Left forelimb (tissue), 1 donor: ENCODE measurements around the gene ARHGAP18.

ENCODE experiments used
- DNase-seq: peaks from one replicate; pipeline ENCODE4 v3.0.0-alpha.2; 2018; ENCODE audit warnings: low spot score

Gene ARHGAP18

DNA sequence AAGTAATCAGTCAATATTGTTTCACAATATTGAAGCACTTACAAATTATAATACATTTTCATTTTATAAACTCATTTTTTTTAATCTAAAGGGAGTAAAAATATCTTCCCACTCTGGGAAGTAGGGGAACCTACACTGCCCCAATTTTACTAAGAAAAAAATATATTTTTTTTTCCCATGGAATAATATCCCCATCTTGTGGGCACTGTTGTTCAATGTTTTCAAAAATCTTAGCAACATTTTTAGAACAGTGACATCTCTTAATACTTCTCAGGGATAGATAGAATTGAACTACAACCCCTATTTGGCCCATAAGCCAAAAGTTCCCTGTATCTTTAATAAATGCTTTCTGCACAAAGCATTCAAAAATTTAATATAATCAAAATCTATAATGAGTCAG, 42.9 kb downstream of the ARHGAP18 start:
- DNase-seq: no peak

- DNase-seq: no peak
These were observed 44.4 kb downstream of the ARHGAP18 start for GRCh38 chr6:129665555-129665954.

DNA sequence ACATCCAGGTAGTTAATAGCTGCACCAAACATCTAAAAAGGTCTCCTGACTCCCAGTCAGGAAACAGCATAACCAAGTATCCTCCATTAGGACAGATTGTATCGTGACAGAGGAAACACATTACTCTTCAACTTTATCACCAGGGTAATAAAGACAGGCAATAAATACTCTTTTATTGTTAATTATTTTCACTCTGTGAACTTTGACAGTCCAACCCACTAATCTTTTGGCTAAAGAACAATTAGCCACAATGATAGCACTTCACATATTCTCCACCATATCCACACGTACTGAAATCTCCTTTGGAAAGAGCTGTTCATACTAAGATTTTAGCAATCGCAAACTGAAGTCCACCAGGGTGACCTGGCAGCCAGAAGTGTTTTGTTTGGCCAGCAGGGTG, 46.4 kb downstream of the ARHGAP18 start:
- no peak for DNase-seq

DNA sequence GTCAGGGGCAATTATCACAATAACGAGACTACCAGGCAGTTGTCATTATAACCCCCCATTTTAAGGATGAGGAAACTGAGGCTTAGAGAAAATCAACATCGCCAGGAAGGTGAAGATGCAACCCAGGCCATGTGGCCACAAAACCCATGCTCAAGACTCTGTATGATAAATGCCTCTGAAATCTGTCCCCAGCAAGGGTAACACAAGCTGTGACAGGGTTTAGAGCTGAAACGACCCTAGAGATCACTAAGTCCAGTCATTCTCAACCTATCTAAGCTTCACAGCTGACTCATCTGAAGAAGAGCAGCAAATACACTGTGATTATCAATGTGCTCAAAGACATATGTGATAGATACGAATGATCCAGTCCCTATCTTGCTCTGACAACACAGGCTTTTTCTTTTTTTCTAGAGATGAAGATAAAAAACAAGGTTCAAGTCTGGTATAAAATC, 47.0 kb downstream of the ARHGAP18 start:
- no peak for DNase-seq

GRCh38 chr6:129662406-129662766, 47.6 kb downstream of the ARHGAP18 start:
- no peak for DNase-seq

- DNase-seq: no peak
These were observed 48.2 kb downstream of the ARHGAP18 start for GRCh38 chr6:129661536-129662405.

DNA sequence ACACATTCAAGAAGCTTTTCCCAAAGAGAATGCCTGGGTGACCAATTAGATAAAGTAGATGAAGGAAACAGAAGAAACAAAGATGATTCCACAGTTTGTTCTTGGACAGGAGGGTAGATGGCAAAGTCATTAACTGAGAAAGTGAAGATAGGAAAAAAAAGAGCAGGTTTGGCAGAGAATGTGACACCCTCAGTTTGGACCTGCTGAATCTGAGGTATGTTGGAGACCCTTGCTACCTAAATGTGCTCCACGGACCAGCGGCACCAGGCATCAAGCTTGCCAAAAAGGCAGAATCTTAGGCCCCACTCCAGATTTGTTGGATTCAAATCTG, 49.7 kb downstream of the ARHGAP18 start:
- no peak for DNase-seq

- DNase-seq: no peak
These were observed 50.2 kb downstream of the ARHGAP18 start for GRCh38 chr6:129659590-129660345.

GRCh38 chr6:129659167-129659566, 50.8 kb downstream of the ARHGAP18 start:
- DNase-seq: no peak

DNA sequence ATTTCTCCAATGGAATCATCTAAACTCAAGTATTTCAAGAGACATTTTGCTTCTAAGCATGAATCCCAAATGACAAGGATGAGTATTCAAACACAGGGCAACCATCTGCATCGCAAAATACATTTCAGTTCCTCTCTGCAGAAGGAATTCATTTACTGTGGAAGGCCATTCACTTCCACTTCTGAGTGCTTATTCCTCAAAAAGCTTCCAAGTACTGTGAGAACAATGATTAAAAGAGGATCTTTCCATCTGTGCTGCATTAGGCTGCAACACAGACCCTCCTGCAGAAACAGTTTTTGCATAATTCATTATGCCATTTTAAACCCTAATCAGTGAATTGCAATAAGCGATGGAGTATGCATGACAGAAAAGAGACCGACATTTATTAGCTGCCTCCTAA, 52.5 kb downstream of the ARHGAP18 start:
- DNase-seq: no peak

- no peak for DNase-seq
These were observed 54.6 kb downstream of the ARHGAP18 start for GRCh38 chr6:129655334-129655733.

DNA sequence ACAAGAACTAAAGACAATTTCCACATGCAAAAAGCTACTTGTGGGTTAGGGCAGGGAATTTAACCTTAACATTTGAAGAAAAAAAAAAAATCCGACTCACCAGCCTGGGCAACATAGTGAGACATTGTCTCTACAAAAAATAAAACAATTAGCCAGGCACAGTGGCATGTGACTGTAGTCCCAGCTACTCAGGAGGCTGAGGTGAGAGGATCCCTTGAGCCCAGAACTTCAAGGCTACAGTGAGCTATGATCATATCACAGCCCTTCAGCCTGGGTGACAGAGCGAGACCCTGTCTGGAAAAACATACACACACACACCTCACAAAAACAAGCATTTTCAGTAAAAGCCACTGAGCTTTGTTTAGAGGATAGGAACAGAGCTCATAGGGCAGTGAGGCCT, 56.2 kb downstream of the ARHGAP18 start:
- DNase-seq: no peak

- DNase-seq: no peak
These were observed 56.7 kb downstream of the ARHGAP18 start for GRCh38 chr6:129653229-129653628.

- DNase-seq: no peak
These were observed 58.7 kb downstream of the ARHGAP18 start for GRCh38 chr6:129651291-129651691.

DNA sequence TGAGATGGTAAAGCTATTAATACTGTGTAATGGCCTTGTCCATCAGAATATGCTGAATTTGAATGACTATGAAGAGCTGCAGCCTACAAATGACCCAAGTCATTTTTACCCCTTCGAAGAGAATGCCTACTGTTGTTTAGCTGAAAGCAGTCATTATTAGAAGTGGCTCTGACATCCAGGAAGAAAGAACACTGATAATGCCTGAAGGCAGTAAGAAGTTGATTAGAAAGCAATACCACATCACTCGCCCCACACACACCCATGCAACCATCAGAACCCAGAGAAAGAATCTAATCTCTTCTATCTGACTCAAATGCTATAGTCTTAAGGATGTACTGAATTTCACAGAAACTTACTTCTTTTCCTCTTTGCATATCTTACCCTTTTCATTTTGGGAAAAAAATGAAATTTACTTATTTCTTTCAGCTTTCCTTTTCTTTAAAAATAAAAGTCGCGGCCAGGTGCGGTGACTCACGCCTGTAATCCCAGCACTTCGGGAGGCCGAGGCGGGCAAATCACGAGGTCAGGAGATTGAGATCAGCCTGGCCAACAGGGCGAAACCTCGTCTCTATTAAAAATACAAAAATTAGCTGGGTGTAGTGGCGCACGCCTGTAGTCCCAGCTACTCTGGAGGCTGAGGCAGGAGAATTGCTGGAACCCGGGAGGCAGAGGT, 61.0 kb downstream of the ARHGAP18 start:
- no peak for DNase-seq

GRCh38 chr6:129647044-129647443, 62.9 kb downstream of the ARHGAP18 start:
- DNase-seq: no peak

GRCh38 chr6:129646642-129647041, 63.3 kb downstream of the ARHGAP18 start:
- DNase-seq: no peak

- DNase-seq: no peak
These were observed 64.0 kb downstream of the ARHGAP18 start for GRCh38 chr6:129645830-129646579.

DNA sequence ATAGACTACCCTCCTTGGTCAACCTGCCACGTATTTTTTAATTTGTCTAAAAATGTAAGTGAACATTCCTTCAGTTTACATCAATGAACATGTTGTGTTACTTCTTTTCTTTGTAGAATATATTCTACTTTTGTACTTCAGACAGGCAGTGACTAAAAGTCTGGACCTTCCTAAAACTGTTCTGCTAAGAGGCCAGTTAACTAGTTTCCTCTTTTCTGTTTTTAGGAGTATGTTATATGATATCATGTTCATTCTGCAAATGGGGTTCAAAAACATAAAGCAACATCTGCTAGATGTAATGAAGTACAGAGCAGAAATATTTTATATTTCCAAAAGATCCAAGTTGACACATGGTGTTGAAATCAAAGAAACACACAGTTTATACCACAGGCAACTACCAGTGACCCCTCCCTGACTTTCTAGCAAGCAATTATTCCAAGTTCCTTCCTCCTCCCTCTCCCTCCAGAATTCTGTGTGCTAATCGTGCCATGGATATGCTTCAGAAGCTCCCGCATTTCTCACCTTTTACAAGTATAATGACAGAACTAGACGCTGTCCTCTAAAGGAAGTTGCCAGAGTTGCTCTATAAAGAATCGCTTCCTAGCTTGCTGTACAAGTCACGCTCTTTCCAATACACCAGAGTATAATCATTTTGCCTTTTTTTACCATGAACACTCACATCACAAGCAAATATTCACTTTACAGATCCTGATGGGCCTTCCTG, 64.7 kb downstream of the ARHGAP18 start:
- no peak for DNase-seq

- no peak for DNase-seq
These were observed 65.4 kb downstream of the ARHGAP18 start for GRCh38 chr6:129644567-129645015.

DNA sequence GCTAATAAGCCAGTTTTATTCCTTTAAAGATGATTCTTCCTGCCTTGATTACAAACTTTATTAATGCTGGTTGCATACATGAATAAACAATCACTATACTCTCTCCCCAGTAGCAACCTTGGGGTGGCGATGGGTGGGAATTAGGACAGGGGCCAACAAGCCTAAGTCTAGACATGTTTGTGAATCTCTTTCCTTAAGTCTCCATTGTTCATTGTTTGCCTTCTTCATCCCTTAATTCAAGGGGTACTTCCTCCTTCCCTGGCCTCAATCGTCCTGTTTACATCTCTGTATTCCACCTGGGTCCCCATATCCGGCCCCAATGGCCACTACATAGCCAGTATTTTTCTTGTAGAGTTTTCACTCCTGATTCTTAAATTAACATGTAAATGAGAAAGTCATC, 66.0 kb downstream of the ARHGAP18 start:
- no peak for DNase-seq
